Measurements from ENCODE around the gene FBXO34.
"Not testable (repeated sequence)": the region's sequence is repeated elsewhere in the genome, so short reads cannot be mapped to it uniquely, and the experiment has no call there.

FBXO34 gene

GRCh38 chr14:55274146-55274545, 2.9 kb downstream of the FBXO34 start:
- no peak for DNase-seq

DNA sequence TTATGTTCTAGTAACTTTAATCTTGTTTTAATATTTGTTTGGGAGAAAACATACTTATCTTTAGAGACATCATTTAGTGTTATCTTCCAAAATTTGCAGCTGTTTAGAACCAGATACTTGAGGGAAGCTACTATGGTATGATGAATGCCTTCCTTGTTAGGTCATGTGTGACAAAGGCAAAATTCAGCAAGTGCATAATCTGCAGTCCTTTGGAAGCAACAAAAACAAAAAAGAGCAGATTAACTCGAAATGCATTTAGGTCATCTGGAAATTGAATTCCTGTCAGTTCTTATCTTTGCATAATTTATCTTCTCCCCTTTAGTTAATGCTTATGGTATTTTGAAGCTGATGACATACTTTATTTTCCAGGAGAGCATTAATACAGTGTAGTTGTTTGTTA, 3.5 kb downstream of the FBXO34 start:
- no peak for DNase-seq

- no peak for DNase-seq
These were observed 5.5 kb downstream of the FBXO34 start for GRCh38 chr14:55276736-55277135.

DNA sequence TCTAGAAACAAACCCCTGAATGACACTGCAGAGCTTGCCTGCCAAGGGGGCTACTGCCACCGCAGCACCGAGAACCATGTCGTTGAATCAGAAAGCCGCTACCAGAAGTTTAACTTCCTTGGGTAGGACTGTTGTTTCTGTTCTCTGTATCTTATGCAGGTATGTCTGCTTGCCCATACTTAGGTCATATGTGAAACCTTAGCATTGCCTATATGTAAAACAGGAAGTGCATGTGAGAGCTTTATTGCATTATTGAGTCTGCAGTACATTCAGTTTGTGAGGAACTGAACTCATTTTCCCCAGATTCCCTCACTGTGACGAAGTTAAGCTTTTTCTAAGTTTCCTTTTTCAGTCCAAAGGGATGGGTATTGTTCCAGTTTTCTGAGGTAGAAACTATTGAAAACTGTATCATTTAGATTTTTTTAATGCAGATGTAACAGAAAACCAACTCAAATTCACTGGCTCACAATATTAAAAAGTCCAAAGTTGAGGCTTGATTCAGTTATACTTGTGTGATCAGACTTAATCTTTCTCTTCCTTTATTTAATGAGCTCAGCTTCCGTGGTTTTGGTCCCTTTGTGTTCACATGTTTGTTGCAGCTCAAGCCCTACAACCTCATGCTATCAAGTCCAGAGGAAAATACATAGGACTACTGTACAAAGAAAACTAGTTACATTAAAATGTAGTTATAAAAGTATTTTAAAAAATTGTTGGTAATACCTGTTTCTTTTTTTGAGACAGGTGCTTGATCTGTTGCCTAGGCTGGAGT, 6.9 kb downstream of the FBXO34 start:
- DNase-seq, result no peak

GRCh38 chr14:55279384-55279783, 8.2 kb downstream of the FBXO34 start:
- DNase-seq, result no peak

GRCh38 chr14:55281316-55281839, 10.2 kb downstream of the FBXO34 start:
- no peak for DNase-seq

DNA sequence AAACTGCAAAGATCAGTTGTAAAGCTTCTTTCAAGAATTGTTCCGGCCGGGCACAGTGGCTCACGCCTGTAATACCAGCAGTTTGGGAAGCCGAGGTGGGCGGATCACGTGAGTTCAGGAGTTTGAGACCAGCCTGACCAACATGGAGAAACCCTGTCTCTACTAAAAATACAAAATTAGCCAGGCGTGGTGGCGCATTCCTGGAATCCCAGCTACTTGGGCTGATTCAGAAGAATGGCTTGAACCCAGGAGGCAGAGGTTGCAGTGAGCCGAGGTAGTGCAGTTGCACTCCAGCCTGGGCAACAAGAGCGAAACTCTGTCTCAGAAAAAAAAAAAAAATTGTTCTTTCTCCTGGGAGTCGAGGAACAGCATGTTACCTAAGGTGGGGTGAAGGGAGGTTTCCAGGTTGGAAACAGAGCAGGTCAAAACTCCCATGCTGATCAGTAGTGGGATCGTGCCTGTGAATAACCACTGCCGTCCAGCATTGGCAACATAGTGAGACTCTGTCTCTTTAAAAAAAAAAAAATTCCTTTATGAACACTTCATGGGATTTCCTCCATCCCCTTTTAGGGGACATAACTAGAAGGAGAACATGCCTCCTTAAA, 13.9 kb downstream of the FBXO34 start:
- DNase-seq, result no peak

DNA sequence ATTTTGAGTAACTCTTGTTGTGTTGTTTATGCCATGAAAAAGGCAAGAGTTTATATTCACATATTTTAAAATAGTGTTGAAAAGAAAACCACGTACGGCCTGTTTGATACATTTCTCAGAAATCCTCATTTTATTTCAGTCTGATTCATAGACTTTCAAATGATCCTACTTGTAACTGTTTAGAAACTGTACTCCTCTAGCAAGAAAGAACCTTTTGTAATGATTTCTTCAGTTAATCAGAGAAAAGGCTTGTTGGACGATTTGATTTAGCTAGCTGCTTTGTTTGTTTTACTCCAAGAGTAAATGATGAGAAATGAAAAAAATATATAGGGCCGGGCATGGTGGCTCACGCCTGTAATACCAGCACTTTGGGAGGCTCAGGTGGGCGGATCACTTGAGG, 17.2 kb downstream of the FBXO34 start:
- no peak for DNase-seq

GRCh38 chr14:55291480-55292081, 20.4 kb downstream of the FBXO34 start:
- no peak for DNase-seq

DNA sequence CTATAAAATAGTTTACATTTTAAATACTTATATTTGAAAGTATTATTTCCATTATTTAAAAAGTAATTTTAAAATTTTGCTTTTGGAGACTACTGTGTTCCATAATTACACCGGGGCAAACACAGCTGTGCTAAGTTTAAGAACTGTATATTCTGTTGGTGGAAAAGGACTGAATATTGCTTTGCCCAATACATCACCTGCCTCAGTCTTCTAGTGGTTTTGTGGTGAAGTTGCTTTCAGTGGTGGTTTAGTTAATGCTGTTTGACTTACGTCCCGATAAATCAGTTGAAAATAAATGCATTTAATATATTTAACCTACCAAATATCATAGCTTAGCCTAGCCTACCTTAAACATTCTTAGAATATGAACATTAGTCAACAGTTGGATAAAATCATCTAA, 23.4 kb downstream of the FBXO34 start:
- DNase-seq, result no peak

GRCh38 chr14:55297611-55298499, 26.6 kb downstream of the FBXO34 start:
- peak; percentile 15 for DNase-seq

DNA sequence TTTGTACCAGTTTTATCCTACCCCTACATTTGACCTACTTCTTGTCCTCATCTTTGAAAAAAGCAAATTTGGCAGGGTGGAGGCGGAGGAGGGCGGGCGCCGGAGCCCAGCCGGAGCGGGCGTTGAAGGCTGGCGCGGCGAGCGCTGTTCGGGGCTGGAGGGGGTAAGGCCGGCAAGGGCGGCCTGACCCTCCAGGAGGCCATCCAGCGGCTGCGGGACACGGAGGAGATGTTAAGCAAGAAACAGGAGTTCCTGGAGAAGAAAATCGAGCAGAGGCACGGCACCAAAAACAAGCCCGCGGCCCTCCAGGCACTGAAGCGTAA, 27.2 kb downstream of the FBXO34 start:
- no peak for DNase-seq

GRCh38 chr14:55301437-55302121, 30.4 kb downstream of the FBXO34 start:
- no peak for DNase-seq

- DNase-seq, result no peak
These were observed 31.3 kb downstream of the FBXO34 start for GRCh38 chr14:55302367-55303124.

GRCh38 chr14:55303125-55303499, 31.9 kb downstream of the FBXO34 start:
- DNase-seq, result no peak

GRCh38 chr14:55303691-55304145, 32.5 kb downstream of the FBXO34 start:
- no peak for DNase-seq

GRCh38 chr14:55306938-55307589, 35.8 kb downstream of the FBXO34 start:
- DNase-seq, result no peak

- DNase-seq, result no peak
These were observed 37.9 kb downstream of the FBXO34 start for GRCh38 chr14:55309154-55309553.

- DNase-seq, result no peak
These were observed 38.6 kb downstream of the FBXO34 start for GRCh38 chr14:55309761-55310365.

GRCh38 chr14:55312379-55313030, 41.3 kb downstream of the FBXO34 start:
- not testable (repeated sequence) for DNase-seq
